IMR-90 (cell line): ENCODE measurements around the gene CHST3. TPM values are rescaled to one million over a fixed set of nuclear protein-coding genes. Genes with fewer than 3 reads are reported as not detected.
A peak's percentile ranks its signal among the peaks of the same experiment; 100 is the strongest.

Experiments used
- ATAC-seq: fragments of 200-7000 bp; cut with Tn5 transposase; 2 replicates; pipeline ENCODE4 v1.9.1; 2020; ENCODE audit warnings: low read depth, mild to moderate bottlenecking, moderate library complexity
- BruUV-seq: library from RNA; stranded (reverse); fragments of 400-500 nt; replicated peaks from 2 replicates; lab custom pipeline; 2021; lab: Mats Ljungman, UMichigan
- CTCF ChIA-PET: fragments of 300-600 bp; formaldehyde crosslinking; extraction: SDS; loops from one replicate; lab custom pipeline; 2021; ENCODE audit warnings: antibody characterized with exemption; lab: Yijun Ruan, JAX
- POLR2A ChIA-PET: fragments of 300-600 bp; sonication (Branson Sonifier 250); formaldehyde crosslinking; loops from one replicate; lab custom pipeline; 2022; ENCODE audit warnings: antibody characterized with exemption; ENCODE audit not compliant: unreplicated experiment; lab: Charles Lee
- DNase-seq: peaks from one replicate; pipeline ENCODE4 v3.0.0; 2013
- H2AFZ ChIP-seq: replicated peaks from 2 replicates; pipeline ENCODE3; 2013; ENCODE audit warnings: low read length, mild to moderate bottlenecking; ENCODE audit not compliant: poor library complexity
- H2AK5ac ChIP-seq: 2 replicates; pipeline ENCODE4 v1.6.1; 2013; ENCODE audit warnings: low read depth, low read length, inconsistent platforms
- H2AK9ac ChIP-seq: replicated peaks from 2 replicates; pipeline ENCODE3; 2013; ENCODE audit warnings: mild to moderate bottlenecking, low read depth, low read length, moderate library complexity; ENCODE audit not compliant: poor library complexity
- H2BK120ac ChIP-seq: 2 replicates; pipeline ENCODE4 v1.6.1; 2013; ENCODE audit warnings: low read depth, low read length, inconsistent platforms
- H2BK15ac ChIP-seq: 3 replicates; pipeline ENCODE4 v1.6.1; 2013; ENCODE audit warnings: low read depth, low read length, inconsistent platforms
- H2BK20ac ChIP-seq: 2 replicates; pipeline ENCODE4 v1.6.1; 2013; ENCODE audit warnings: low read depth, mild to moderate bottlenecking, inconsistent platforms, low read length, moderate library complexity
- H2BK5ac ChIP-seq: 2 replicates; pipeline ENCODE4 v1.6.1; 2013; ENCODE audit warnings: mild to moderate bottlenecking, low read depth, low read length, inconsistent platforms; ENCODE audit not compliant: poor library complexity, severe bottlenecking
- H3K14ac ChIP-seq: replicated peaks from 2 replicates; pipeline ENCODE4 v1.6.1; 2013; ENCODE audit warnings: low read depth, low read length, inconsistent platforms
- H3K18ac ChIP-seq: 2 replicates; pipeline ENCODE4 v1.6.1; 2013; ENCODE audit warnings: low read depth, low read length, control low read depth
- H3K23ac ChIP-seq: 2 replicates; pipeline ENCODE4 v1.6.1; 2013; ENCODE audit warnings: low read depth, low read length, inconsistent platforms
- H3K27ac ChIP-seq: 2 replicates; pipeline ENCODE4 v1.5.1; 2013; ENCODE audit warnings: mild to moderate bottlenecking, control low read depth, low read length; ENCODE audit not compliant: insufficient read depth
- H3K27me3 ChIP-seq: 2 replicates; pipeline ENCODE4 v1.6.1; 2013; ENCODE audit warnings: low read length; ENCODE audit not compliant: control insufficient read depth, insufficient read depth
- H3K36me3 ChIP-seq: 2 replicates; pipeline ENCODE4 v1.6.1; 2013; ENCODE audit warnings: low read length, mixed read lengths; ENCODE audit not compliant: control insufficient read depth, insufficient read depth
- H3K4ac ChIP-seq: 2 replicates; pipeline ENCODE4 v1.6.1; 2013; ENCODE audit warnings: low read depth, low read length, inconsistent platforms
- H3K4me1 ChIP-seq: 2 replicates; pipeline ENCODE4 v1.6.1; 2013; ENCODE audit warnings: low read length, mixed read lengths; ENCODE audit not compliant: control insufficient read depth, insufficient read depth
- H3K4me2 ChIP-seq: 2 replicates; pipeline ENCODE4 v1.6.1; 2013; ENCODE audit warnings: low read depth, mild to moderate bottlenecking, control low read depth, low read length, moderate library complexity
- H3K4me3 ChIP-seq: 2 replicates; pipeline ENCODE4 v1.5.1; 2013; ENCODE audit warnings: low read depth, mild to moderate bottlenecking, control low read depth, low read length, moderate library complexity; ENCODE audit not compliant: insufficient read depth
- H3K56ac ChIP-seq: 2 replicates; pipeline ENCODE4 v1.6.1; 2013; ENCODE audit warnings: low read length, inconsistent platforms; ENCODE audit not compliant: insufficient read depth; ENCODE audit errors: extremely low read depth
- H3K79me1 ChIP-seq, 2 experiments: 2 replicates each; pipeline ENCODE4 v1.6.1; 2013; ENCODE audit warnings: low read length in 2 of 2, inconsistent platforms in 1 of 2, low read depth in 1 of 2
- H3K9ac ChIP-seq: 2 replicates; pipeline ENCODE4 v1.6.1; 2013; ENCODE audit warnings: low read depth, low read length, control low read depth
- H3K9me1 ChIP-seq: 2 replicates; pipeline ENCODE4 v1.6.1; 2013; ENCODE audit warnings: low read length, inconsistent platforms; ENCODE audit not compliant: insufficient read depth
- H3K9me3 ChIP-seq: 2 replicates; pipeline ENCODE4 v1.6.1; 2013; ENCODE audit warnings: low read length; ENCODE audit not compliant: control insufficient read depth, insufficient read depth
- H4K20me1 ChIP-seq: 2 replicates; pipeline ENCODE4 v1.6.1; 2013; ENCODE audit warnings: low read length, inconsistent platforms; ENCODE audit not compliant: insufficient read depth
- H4K5ac ChIP-seq: 2 replicates; pipeline ENCODE4 v1.6.1; 2013; ENCODE audit warnings: mild to moderate bottlenecking, low read depth, low read length, control low read depth
- H4K8ac ChIP-seq, 2 experiments: 2 replicates each; pipeline ENCODE4 v1.6.1; 2013; ENCODE audit warnings: low read depth in 2 of 2, low read length in 2 of 2, control low read depth in 1 of 2, inconsistent platforms in 1 of 2
- H4K91ac ChIP-seq: 2 replicates; pipeline ENCODE4 v1.6.1; 2013; ENCODE audit warnings: low read depth, low read length, inconsistent platforms; ENCODE audit not compliant: insufficient read depth
- BHLHE40 ChIP-seq: fragments of 150-350 bp; IDR thresholded peaks from 2 replicates; pipeline ENCODE4 v1.6.1; 2016; ENCODE audit warnings: mild to moderate bottlenecking, low read depth, low read length
- CEBPB ChIP-seq: IDR thresholded peaks from 2 replicates; pipeline ENCODE4 v1.6.1; 2012; ENCODE audit warnings: low read depth, low read length, improper control_type of control experiment
- CHD1 ChIP-seq: IDR thresholded peaks from 2 replicates; pipeline ENCODE4 v1.6.1; 2012; ENCODE audit warnings: low read depth, low read length, improper control_type of control experiment
- CTCF ChIP-seq: conservative IDR thresholded peaks from 2 replicates; pipeline ENCODE4 v1.5.1; 2012; ENCODE audit warnings: mild to moderate bottlenecking, low read depth, low read length, improper control_type of control experiment
- ELK1 ChIP-seq: fragments of 150-350 bp; IDR thresholded peaks from 2 replicates; pipeline ENCODE4 v1.6.1; 2016; ENCODE audit warnings: low read depth, mild to moderate bottlenecking, low read length, moderate library complexity, borderline replicate concordance
- FOS ChIP-seq: fragments of 150-350 bp; IDR thresholded peaks from 2 replicates; pipeline ENCODE4 v1.6.1; 2016; ENCODE audit warnings: low read depth, low read length
- MAFK ChIP-seq: IDR thresholded peaks from 2 replicates; pipeline ENCODE4 v1.6.1; 2012; ENCODE audit warnings: low read depth, low read length, improper control_type of control experiment
- MAZ ChIP-seq: IDR thresholded peaks from 2 replicates; pipeline ENCODE4 v1.6.1; 2012; ENCODE audit warnings: low read depth, mild to moderate bottlenecking, low read length, improper control_type of control experiment, moderate library complexity, borderline replicate concordance
- MXI1 ChIP-seq: IDR thresholded peaks from 2 replicates; pipeline ENCODE4 v1.6.1; 2012; ENCODE audit warnings: low read depth, mild to moderate bottlenecking, low read length, moderate library complexity, borderline replicate concordance
- NFE2L2 ChIP-seq: fragments of 150-350 bp; IDR thresholded peaks from 2 replicates; pipeline ENCODE4 v1.6.1; 2016; ENCODE audit warnings: low read depth, mild to moderate bottlenecking, low read length
- POLR2A ChIP-seq: IDR thresholded peaks from 2 replicates; pipeline ENCODE4 v1.6.1; 2012; ENCODE audit warnings: mild to moderate bottlenecking, low read depth, low read length
- RAD21 ChIP-seq: IDR thresholded peaks from 2 replicates; pipeline ENCODE4 v1.6.1; 2012; ENCODE audit warnings: low read length, improper control_type of control experiment
- RCOR1 ChIP-seq: IDR thresholded peaks from 2 replicates; pipeline ENCODE4 v1.6.1; 2012; ENCODE audit warnings: mild to moderate bottlenecking, low read length, improper control_type of control experiment; ENCODE audit not compliant: insufficient replicate concordance
- RFX5 ChIP-seq: IDR thresholded peaks from 2 replicates; pipeline ENCODE4 v1.8.0; 2012; ENCODE audit warnings: low read depth, mild to moderate bottlenecking, low read length, moderate library complexity
- USF2 ChIP-seq: fragments of 150-350 bp; IDR thresholded peaks from 2 replicates; pipeline ENCODE4 v1.6.1; 2017; ENCODE audit warnings: mild to moderate bottlenecking, antibody characterized with exemption, low read length, low read depth
- WGBS, 2 experiments: methylation state at CpG; one replicate each; pipeline versions ENCODE4 v1.1.5 to v1.1.7; 2013; ENCODE audit warnings: missing lambda C conversion rate in 2 of 2; ENCODE audit not compliant: insufficient read length in 1 of 2; ENCODE audit errors: extremely low coverage in 2 of 2; 5-methylcytosine and 5-hydroxymethylcytosine counted together
- dilution Hi-C: fragments of 300-500 bp; cut with HindIII; formaldehyde crosslinking; loops from one replicate; pipeline ENCODE4 v1.14.3; 2018; ENCODE audit warnings: low sequenced_read_pairs; ENCODE audit not compliant: unreplicated experiment
- in situ Hi-C: fragments of 300-500 bp; cut with MboI; formaldehyde crosslinking; loops from 3 replicates; pipeline ENCODE4 v1.14.3; 2019; ENCODE audit warnings: low sequenced_read_pairs, inconsistent platforms, mixed read lengths
- intact Hi-C: fragments of 100-400 bp; cut with micrococcal nuclease; formaldehyde crosslinking; loops from 2 replicates; pipeline ENCODE4 v1.10.0; 2022
- polyA plus RNA-seq, 3 experiments: library from polyadenylated mRNA; depleted of rRNA; stranded (reverse); fragments of >200 nt; gene quantifications; 2 replicates each; pipeline ENCODE4 v1.2.3, GENCODE V29; 2012; ENCODE audit warnings: low replicate concordance in 1 of 3
- total RNA-seq: library from RNA; depleted of rRNA; stranded (reverse); fragments of >200 nt; gene quantifications from 2 replicates; pipeline ENCODE4 v1.2.3, GENCODE V29; 2012

The CHST3 gene
- total and polyA plus RNA-seq, 2 of the 4 experiments (the other 2 are of a cell fraction): 8.6 to 9.0 TPM

- H2BK5ac ChIP-seq: no peak overlapping the region
- no peak overlapping the region for H3K56ac ChIP-seq
- H3K4me1 ChIP-seq: peaks cover 41% of the 10 kb centered on the region
- dilution Hi-C loops (no loop called here), intact Hi-C loops (no loop called here), in situ Hi-C loops (no loop called here)
- no peak overlapping the region for H3K9ac ChIP-seq
- H3K9me3 ChIP-seq: no peaks in the 10 kb centered on the region
- no peak overlapping the region for H2AK9ac ChIP-seq
- H4K20me1 ChIP-seq: peaks cover 17% of the 10 kb centered on the region
- no peak overlapping the region for H3K27ac ChIP-seq
- H3K36me3 ChIP-seq: no peaks in the 10 kb centered on the region
- no peak overlapping the region for H2BK20ac ChIP-seq
- ChIA-PET CTCF (no interaction called here), POLR2A (no interaction called here)
- H3K4me2 ChIP-seq: no peak overlapping the region
- H4K91ac ChIP-seq: no peak overlapping the region
- H3K9me1 ChIP-seq: peaks cover 30% of the 10 kb centered on the region
- H3K18ac ChIP-seq: 0 out of 2 replicates have a peak overlapping the region, but pooled peaks have one; percentile 26
- BruUV-seq: no TSS peak
- 0 out of 2 replicates have a peak overlapping the region, but pooled peaks have one; percentile 2 for H3K23ac ChIP-seq
- 100% methylated on average over 6 of the region's 15 CpGs; no CpG with 5 or more reads in 1 of the 2 experiments for WGBS, 2 experiments
- H3K79me1 ChIP-seq: peaks cover 42 to 84% of the 10 kb centered on the region in 2 experiments
- DNase-seq (no peak), ATAC-seq (no peak)
- H2AFZ ChIP-seq: no peak overlapping the region
- peak overlapping the region; percentile 20; the same call in 1 of the 2 replicates for H4K5ac ChIP-seq
- H3K27me3 ChIP-seq: no peaks in the 10 kb centered on the region
- no peak overlapping the region for H4K8ac ChIP-seq
- no peak overlapping the region for H3K4me3 ChIP-seq
- no peak overlapping the region for H2BK15ac ChIP-seq
- peak overlapping the region; percentile 25; the same call in 1 of the 2 replicates for H3K14ac ChIP-seq
- no peak overlapping the region for H2BK120ac ChIP-seq
- no peak overlapping the region for H3K4ac ChIP-seq
- peak overlapping the region; percentile 44; the same call in 1 of the 2 replicates for H2AK5ac ChIP-seq
- no peak for TF ChIP-seq CEBPB
- no peak for TF ChIP-seq BHLHE40
- TF ChIP-seq NFE2L2: no peak
- no peak for TF ChIP-seq RCOR1
- no peak for TF ChIP-seq MAZ
- TF ChIP-seq RAD21: no peak
- no peak for TF ChIP-seq MAFK
- no peak for TF ChIP-seq CHD1
- TF ChIP-seq FOS: no peak
- TF ChIP-seq USF2: no peak
- TF ChIP-seq ELK1: no peak
- no peak for TF ChIP-seq POLR2A
- TF ChIP-seq CTCF: no peak
- no peak for TF ChIP-seq RFX5
- no peak for TF ChIP-seq MXI1
Measured at GRCh38 chr10:71984126-71984808, 20.1 kb downstream of the CHST3 start.
